Lower leg skin (tissue), 3 donors: ENCODE measurements around the gene CBX2.

ENCODE experiments used
- CTCF ChIP-seq, 3 donors: fragments of 450-650 bp; IDR thresholded peaks; one replicate each; pipeline ENCODE4 v1.5.1; 2016; ENCODE audit warnings: antibody characterized with exemption in 3 of 3, mild to moderate bottlenecking in 3 of 3, moderate library complexity in 2 of 3
- POLR2A ChIP-seq, 2 donors: fragments of 450-650 bp; IDR thresholded peaks; one replicate each; pipeline ENCODE4 v1.6.1; 2016 to 2017; ENCODE audit warnings: antibody characterized with exemption in 2 of 2, mild to moderate bottlenecking in 1 of 2, moderate library complexity in 1 of 2

- TF ChIP-seq CTCF (IDR thresholded peaks at IDR 0.05), result no peak
- TF ChIP-seq POLR2A (IDR thresholded peaks at IDR 0.05), result no peak
Observed at GRCh38 chr17:79779661-79780365, 1.9 kb downstream of the CBX2 start.
